DOHH2 (cell line): ENCODE data around the gene TTC7B.

ENCODE experiments used
- CTCF ChIP-seq: fragments of 200-600 bp; sonication (generic); IDR thresholded peaks from one replicate; pipeline ENCODE4 v1.5.1; 2014; ENCODE audit warnings: antibody characterized with exemption, mild to moderate bottlenecking, low read depth, low read length; ENCODE audit not compliant: poor library complexity, severe bottlenecking
- EZH2phosphoT487 ChIP-seq: fragments of 200-600 bp; sonication (generic); IDR thresholded peaks from 2 replicates; pipeline ENCODE4 v1.6.1; 2017; ENCODE audit warnings: borderline replicate concordance, mild to moderate bottlenecking, antibody characterized with exemption, low read length, moderate library complexity, mixed read lengths

GRCh38 chr14:90839889-90840266 lies 23.6 kb upstream of the TTC7B start:
- TF ChIP-seq CTCF (no peak), EZH2phosphoT487 (no peak)
